HEK293 (cell line): ENCODE measurements around the gene KRT79.

Experiments used
- HOXC10 ChIP-seq: sonication (generic); formaldehyde crosslinking; IDR thresholded peaks from 2 replicates; pipeline ENCODE4 v1.8.1; 2023; ENCODE audit warnings: mild to moderate bottlenecking, missing genetic modification reagents
- MYNN ChIP-seq: fragments of 450-650 bp; formaldehyde crosslinking; IDR thresholded peaks from 2 replicates; pipeline ENCODE4 v1.5.1; 2016; ENCODE audit warnings: missing biosample characterization, missing genetic modification characterization, borderline replicate concordance
- REPIN1 ChIP-seq: fragments of 450-650 bp; formaldehyde crosslinking; IDR thresholded peaks from 2 replicates; pipeline ENCODE4 v1.5.1; 2017; ENCODE audit warnings: missing biosample characterization, missing genetic modification characterization, low read depth
- YY1 ChIP-seq: fragments of 450-650 bp; formaldehyde crosslinking; IDR thresholded peaks from 2 replicates; pipeline ENCODE4 v1.5.1; 2018; ENCODE audit warnings: missing biosample characterization, missing genetic modification characterization
- ZFP41 ChIP-seq: fragments of 450-650 bp; formaldehyde crosslinking; IDR thresholded peaks from 2 replicates; pipeline ENCODE4 v1.5.1; 2016; ENCODE audit warnings: missing biosample characterization, missing genetic modification characterization, borderline replicate concordance
- ZNF16 ChIP-seq: fragments of 450-650 bp; formaldehyde crosslinking; IDR thresholded peaks from 2 replicates; pipeline ENCODE4 v1.5.1; 2016; ENCODE audit warnings: low read depth, missing biosample characterization, missing genetic modification characterization
- ZNF184 ChIP-seq: fragments of 450-650 bp; IDR thresholded peaks from 2 replicates; pipeline ENCODE4 v1.5.1; 2018; ENCODE audit warnings: missing biosample characterization, mild to moderate bottlenecking, missing genetic modification characterization
- ZNF416 ChIP-seq: fragments of 450-650 bp; formaldehyde crosslinking; IDR thresholded peaks from 2 replicates; pipeline ENCODE4 v1.5.1; 2016; ENCODE audit warnings: missing biosample characterization, missing genetic modification characterization
- ZNF768 ChIP-seq: fragments of 450-650 bp; formaldehyde crosslinking; IDR thresholded peaks from 2 replicates; pipeline ENCODE4 v1.5.1; 2018; ENCODE audit warnings: missing biosample characterization, mild to moderate bottlenecking, missing genetic modification characterization
- TF ChIP-seq, protein P1 (sequence below): fragments of 450-650 bp; formaldehyde crosslinking; IDR thresholded peaks from 2 replicates; pipeline ENCODE4 v1.5.1; 2016; ENCODE audit warnings: missing biosample characterization, missing genetic modification characterization
- TF ChIP-seq, protein P2 (sequence below): fragments of 450-650 bp; formaldehyde crosslinking; IDR thresholded peaks from 2 replicates; pipeline ENCODE4 v1.5.1; 2016; ENCODE audit warnings: missing biosample characterization, missing genetic modification characterization
- TF ChIP-seq, protein P3 (sequence below): fragments of 450-650 bp; formaldehyde crosslinking; IDR thresholded peaks from 2 replicates; pipeline ENCODE4 v1.5.1; 2016; ENCODE audit warnings: missing biosample characterization, missing genetic modification characterization, low read depth
- TF ChIP-seq, protein P4 (sequence below): fragments of 450-650 bp; formaldehyde crosslinking; IDR thresholded peaks from 2 replicates; pipeline ENCODE4 v1.5.1; 2016; ENCODE audit warnings: missing biosample characterization, missing genetic modification characterization

DNA sequence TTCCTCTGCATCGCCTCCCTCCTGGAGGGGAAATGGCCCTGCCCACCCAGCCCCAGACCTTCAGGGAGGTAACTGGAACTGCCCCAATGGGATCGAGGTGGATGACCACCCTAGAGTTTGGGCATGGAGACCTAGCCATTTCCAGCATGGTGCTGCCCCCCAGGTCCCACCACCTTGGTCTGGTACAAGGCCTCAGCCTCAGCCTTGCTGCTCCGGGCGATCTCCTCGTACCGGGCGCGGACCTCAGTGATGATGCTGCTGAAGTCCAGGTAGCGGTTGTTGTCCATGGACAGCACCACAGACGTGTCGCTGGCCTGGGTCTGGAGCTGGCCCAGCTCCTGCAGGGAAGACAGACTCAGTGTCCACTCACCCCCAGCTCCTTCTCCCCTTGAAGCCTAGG is 10.3 kb upstream of the KRT79 start:
- TF ChIP-seq MYNN (no peak), YY1 (tag by site-specific recombination) (no peak), ZFP41 (tag by site-specific recombination) (no peak), ZNF416 (tag by site-specific recombination) (no peak), ZNF184 (no peak), ZNF768 (tag by site-specific recombination) (no peak), ZNF16 (tag by site-specific recombination) (no peak), HOXC10 (CRISPR knock-in tag) (no peak), REPIN1 (no peak)
- TF ChIP-seq, protein P1, sequence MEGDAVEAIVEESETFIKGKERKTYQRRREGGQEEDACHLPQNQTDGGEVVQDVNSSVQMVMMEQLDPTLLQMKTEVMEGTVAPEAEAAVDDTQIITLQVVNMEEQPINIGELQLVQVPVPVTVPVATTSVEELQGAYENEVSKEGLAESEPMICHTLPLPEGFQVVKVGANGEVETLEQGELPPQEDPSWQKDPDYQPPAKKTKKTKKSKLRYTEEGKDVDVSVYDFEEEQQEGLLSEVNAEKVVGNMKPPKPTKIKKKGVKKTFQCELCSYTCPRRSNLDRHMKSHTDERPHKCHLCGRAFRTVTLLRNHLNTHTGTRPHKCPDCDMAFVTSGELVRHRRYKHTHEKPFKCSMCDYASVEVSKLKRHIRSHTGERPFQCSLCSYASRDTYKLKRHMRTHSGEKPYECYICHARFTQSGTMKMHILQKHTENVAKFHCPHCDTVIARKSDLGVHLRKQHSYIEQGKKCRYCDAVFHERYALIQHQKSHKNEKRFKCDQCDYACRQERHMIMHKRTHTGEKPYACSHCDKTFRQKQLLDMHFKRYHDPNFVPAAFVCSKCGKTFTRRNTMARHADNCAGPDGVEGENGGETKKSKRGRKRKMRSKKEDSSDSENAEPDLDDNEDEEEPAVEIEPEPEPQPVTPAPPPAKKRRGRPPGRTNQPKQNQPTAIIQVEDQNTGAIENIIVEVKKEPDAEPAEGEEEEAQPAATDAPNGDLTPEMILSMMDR (tag by site-specific recombination) = no peak
- TF ChIP-seq, protein P2, sequence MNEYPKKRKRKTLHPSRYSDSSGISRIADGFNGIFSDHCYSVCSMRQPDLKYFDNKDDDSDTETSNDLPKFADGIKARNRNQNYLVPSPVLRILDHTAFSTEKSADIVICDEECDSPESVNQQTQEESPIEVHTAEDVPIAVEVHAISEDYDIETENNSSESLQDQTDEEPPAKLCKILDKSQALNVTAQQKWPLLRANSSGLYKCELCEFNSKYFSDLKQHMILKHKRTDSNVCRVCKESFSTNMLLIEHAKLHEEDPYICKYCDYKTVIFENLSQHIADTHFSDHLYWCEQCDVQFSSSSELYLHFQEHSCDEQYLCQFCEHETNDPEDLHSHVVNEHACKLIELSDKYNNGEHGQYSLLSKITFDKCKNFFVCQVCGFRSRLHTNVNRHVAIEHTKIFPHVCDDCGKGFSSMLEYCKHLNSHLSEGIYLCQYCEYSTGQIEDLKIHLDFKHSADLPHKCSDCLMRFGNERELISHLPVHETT (tag by site-specific recombination) = no peak
- TF ChIP-seq, protein P3, sequence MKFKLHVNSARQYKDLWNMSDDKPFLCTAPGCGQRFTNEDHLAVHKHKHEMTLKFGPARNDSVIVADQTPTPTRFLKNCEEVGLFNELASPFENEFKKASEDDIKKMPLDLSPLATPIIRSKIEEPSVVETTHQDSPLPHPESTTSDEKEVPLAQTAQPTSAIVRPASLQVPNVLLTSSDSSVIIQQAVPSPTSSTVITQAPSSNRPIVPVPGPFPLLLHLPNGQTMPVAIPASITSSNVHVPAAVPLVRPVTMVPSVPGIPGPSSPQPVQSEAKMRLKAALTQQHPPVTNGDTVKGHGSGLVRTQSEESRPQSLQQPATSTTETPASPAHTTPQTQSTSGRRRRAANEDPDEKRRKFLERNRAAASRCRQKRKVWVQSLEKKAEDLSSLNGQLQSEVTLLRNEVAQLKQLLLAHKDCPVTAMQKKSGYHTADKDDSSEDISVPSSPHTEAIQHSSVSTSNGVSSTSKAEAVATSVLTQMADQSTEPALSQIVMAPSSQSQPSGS (tag by site-specific recombination) = no peak
- TF ChIP-seq, protein P4, sequence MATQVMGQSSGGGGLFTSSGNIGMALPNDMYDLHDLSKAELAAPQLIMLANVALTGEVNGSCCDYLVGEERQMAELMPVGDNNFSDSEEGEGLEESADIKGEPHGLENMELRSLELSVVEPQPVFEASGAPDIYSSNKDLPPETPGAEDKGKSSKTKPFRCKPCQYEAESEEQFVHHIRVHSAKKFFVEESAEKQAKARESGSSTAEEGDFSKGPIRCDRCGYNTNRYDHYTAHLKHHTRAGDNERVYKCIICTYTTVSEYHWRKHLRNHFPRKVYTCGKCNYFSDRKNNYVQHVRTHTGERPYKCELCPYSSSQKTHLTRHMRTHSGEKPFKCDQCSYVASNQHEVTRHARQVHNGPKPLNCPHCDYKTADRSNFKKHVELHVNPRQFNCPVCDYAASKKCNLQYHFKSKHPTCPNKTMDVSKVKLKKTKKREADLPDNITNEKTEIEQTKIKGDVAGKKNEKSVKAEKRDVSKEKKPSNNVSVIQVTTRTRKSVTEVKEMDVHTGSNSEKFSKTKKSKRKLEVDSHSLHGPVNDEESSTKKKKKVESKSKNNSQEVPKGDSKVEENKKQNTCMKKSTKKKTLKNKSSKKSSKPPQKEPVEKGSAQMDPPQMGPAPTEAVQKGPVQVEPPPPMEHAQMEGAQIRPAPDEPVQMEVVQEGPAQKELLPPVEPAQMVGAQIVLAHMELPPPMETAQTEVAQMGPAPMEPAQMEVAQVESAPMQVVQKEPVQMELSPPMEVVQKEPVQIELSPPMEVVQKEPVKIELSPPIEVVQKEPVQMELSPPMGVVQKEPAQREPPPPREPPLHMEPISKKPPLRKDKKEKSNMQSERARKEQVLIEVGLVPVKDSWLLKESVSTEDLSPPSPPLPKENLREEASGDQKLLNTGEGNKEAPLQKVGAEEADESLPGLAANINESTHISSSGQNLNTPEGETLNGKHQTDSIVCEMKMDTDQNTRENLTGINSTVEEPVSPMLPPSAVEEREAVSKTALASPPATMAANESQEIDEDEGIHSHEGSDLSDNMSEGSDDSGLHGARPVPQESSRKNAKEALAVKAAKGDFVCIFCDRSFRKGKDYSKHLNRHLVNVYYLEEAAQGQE (tag by site-specific recombination) = no peak
